ENCODE measurements around the gene ARHGAP9. TPM values are rescaled to one million over a fixed set of nuclear protein-coding genes. Genes with fewer than 3 reads are reported as not detected.

The ARHGAP9 gene
- total RNA-seq, 4 donors from 2014 or later = 11.7 to 87.2 (median 27.3) TPM; not detected in 1

DNA sequence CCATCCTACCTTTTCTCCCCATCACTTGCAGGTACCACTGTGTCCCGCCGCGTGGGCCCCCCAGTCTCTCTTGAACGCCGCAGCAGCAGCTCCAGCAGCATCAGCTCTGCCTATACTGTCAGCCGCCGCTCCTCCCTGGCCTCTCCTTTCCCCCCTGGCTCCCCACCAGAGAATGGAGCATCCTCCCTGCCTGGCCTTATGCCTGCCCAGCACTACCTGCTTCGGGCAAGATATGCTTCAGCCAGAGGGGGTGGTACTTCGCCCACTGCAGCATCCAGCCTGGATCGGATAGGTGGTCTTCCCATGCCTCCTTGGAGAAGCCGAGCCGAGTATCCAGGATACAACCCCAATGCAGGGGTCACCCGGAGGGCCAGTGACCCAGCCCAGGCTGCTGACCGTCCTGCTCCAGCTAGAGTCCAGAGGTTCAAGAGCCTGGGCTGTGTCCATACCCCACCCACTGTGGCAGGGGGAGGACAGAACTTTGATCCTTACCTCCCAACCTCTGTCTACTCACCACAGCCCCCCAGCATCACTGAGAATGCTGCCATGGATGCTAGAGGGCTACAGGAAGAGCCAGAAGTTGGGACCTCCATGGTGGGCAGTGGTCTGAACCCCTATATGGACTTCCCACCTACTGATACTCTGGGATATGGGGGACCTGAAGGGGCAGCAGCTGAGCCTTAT is 9.2 kb downstream of the ARHGAP9 start:
- TF ChIP-seq EP300 (IDR thresholded peaks at IDR 0.05; ENCODE audit: low read depth) (no peak), POLR2A (IDR thresholded peaks at IDR 0.05) (no peak), POLR2AphosphoS5 (IDR thresholded peaks at IDR 0.05) (no peak)
- no peaks in the 10 kb centered on the region for H3K36me3 ChIP-seq
- H3K9me3 ChIP-seq = no peaks in the 10 kb centered on the region
- no peak for DNase-seq
- H3K4me3 ChIP-seq = no peak overlapping the region
- peaks cover 46% of the 10 kb centered on the region for H3K27me3 ChIP-seq
- intact Hi-C loops (cut with DNase I; ENCODE audit: low total_unique reads) = no loop called here
- in situ Hi-C loops (cut with MboI; ENCODE audit: low pct_ligation_motif_present in 1 of 4, low pct_unique_long_range_greater_than_20kb in 1 of 4, low sequenced_read_pairs in 3 of 4) = no loop called here
- WGBS, 2 donors (ENCODE audit: low coverage in 1 of 2) = 87% methylated on average over 14 of the region's 14 CpGs; no CpG with 5 or more reads in 1 of the 2 donors
- no peak overlapping the region for H3K27ac ChIP-seq
- H3K4me1 ChIP-seq = peaks cover 5 to 23% (median 10%) of the 10 kb centered on the region in 4 donors

DNA sequence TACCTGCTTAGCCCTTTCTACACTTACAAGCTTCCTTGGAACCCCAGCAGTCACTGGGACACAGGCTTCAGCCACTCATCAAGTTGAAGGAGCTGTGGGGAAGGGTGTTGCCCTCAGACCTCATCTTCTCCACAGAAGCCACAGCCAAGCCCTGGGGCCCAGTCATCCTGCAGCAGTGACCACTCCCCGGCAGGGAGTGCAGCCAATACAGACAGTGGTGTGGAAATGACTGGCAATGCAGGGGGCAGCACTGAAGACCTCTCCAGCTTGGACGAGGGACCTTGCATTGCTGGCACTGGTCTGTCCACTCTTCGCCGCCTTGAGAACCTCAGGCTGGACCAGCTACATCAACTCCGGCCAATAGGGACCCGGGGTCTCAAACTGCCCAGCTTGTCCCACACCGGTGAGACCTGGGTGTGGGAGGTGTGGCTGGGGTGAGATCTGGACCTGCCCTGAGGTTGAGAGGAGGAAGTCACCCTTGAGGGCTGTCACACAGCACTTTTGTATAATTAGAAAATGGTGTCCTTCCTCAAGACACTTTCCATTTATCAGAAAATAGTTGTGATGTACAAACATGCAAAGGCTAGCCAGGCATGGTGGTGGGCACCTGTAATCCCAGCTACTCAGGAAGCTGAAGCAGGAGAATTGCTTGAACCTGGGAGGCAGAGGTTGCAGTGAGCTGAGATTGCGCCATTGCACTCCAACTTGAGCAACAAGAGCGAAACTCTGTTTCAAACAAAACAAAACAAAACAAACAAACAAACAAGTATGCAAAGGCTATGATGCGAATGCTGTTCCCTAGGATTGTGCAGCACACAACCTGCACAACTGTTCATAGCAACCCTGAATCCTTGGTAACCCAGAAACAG is 10.1 kb downstream of the ARHGAP9 start:
- peaks cover 0 to 14% (median 4%) of the 10 kb centered on the region in 4 donors for H3K4me1 ChIP-seq
- H3K27ac ChIP-seq = no peak overlapping the region
- intact Hi-C loops (cut with DNase I; ENCODE audit: low total_unique reads) = no loop called here
- in situ Hi-C loops (cut with MboI; ENCODE audit: low pct_ligation_motif_present in 1 of 4, low pct_unique_long_range_greater_than_20kb in 1 of 4, low sequenced_read_pairs in 3 of 4) = loop anchor here in 1 of 4 donors (5.0 kb wide), 1 partner anchor 158 kb away; no protein-coding TSS in a partner anchor
- H3K4me3 ChIP-seq = no peak overlapping the region
- no peak for DNase-seq
- H3K9me3 ChIP-seq = no peaks in the 10 kb centered on the region
- 91% methylated on average over 10 of the region's 10 CpGs; no CpG with 5 or more reads in 1 of the 2 donors for WGBS, 2 donors (ENCODE audit: low coverage in 1 of 2)
- H3K27me3 ChIP-seq = peaks cover 44% of the 10 kb centered on the region
- no peaks in the 10 kb centered on the region for H3K36me3 ChIP-seq
- TF ChIP-seq POLR2A (IDR thresholded peaks at IDR 0.05) (no peak), POLR2AphosphoS5 (IDR thresholded peaks at IDR 0.05) (no peak), EP300 (IDR thresholded peaks at IDR 0.05; ENCODE audit: low read depth) (no peak)
- TF ChIP-seq, protein P1, sequence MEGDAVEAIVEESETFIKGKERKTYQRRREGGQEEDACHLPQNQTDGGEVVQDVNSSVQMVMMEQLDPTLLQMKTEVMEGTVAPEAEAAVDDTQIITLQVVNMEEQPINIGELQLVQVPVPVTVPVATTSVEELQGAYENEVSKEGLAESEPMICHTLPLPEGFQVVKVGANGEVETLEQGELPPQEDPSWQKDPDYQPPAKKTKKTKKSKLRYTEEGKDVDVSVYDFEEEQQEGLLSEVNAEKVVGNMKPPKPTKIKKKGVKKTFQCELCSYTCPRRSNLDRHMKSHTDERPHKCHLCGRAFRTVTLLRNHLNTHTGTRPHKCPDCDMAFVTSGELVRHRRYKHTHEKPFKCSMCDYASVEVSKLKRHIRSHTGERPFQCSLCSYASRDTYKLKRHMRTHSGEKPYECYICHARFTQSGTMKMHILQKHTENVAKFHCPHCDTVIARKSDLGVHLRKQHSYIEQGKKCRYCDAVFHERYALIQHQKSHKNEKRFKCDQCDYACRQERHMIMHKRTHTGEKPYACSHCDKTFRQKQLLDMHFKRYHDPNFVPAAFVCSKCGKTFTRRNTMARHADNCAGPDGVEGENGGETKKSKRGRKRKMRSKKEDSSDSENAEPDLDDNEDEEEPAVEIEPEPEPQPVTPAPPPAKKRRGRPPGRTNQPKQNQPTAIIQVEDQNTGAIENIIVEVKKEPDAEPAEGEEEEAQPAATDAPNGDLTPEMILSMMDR (IDR thresholded peaks at IDR 0.05) = no peak

DNA sequence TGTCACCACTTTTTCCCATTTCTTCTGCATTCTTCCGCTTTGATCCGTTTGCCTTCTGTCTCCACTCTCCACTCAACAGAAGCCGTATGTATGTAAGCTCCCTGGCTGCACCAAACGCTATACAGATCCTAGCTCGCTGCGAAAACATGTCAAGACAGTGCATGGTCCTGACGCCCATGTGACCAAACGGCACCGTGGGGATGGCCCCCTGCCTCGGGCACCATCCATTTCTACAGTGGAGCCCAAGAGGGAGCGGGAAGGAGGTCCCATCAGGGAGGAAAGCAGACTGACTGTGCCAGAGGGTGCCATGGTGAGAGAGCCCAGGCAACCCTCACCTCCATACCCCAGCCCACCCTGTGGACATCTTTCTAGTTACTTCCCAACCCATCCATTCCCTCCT is 11.8 kb downstream of the ARHGAP9 start:
- Histone ChIP-seq H3K27ac (no peak overlapping the region), H3K27me3 (peaks cover 29% of the 10 kb centered on the region), H3K36me3 (no peaks in the 10 kb centered on the region), H3K4me3 (no peak overlapping the region), H3K4me1 (peaks cover 0 to 14% (median 4%) of the 10 kb centered on the region in 4 donors), H3K9me3 (no peaks in the 10 kb centered on the region)
- DNase-seq = no peak
- TF ChIP-seq POLR2AphosphoS5 (IDR thresholded peaks at IDR 0.05) (no peak), EP300 (IDR thresholded peaks at IDR 0.05; ENCODE audit: low read depth) (no peak), POLR2A (IDR thresholded peaks at IDR 0.05) (no peak)
- TF ChIP-seq, protein P1 (IDR thresholded peaks at IDR 0.05) = no peak
- intact Hi-C loops (cut with DNase I; ENCODE audit: low total_unique reads) = no loop called here
- 88% methylated on average over 11 of the region's 11 CpGs; no CpG with 5 or more reads in 1 of the 2 donors for WGBS, 2 donors (ENCODE audit: low coverage in 1 of 2)
- in situ Hi-C loops (cut with MboI; ENCODE audit: low pct_ligation_motif_present in 1 of 4, low pct_unique_long_range_greater_than_20kb in 1 of 4, low sequenced_read_pairs in 3 of 4) = loop anchor here in 1 of 4 donors (5.0 kb wide), 1 partner anchor 159 kb away; no protein-coding TSS in a partner anchor

DNA sequence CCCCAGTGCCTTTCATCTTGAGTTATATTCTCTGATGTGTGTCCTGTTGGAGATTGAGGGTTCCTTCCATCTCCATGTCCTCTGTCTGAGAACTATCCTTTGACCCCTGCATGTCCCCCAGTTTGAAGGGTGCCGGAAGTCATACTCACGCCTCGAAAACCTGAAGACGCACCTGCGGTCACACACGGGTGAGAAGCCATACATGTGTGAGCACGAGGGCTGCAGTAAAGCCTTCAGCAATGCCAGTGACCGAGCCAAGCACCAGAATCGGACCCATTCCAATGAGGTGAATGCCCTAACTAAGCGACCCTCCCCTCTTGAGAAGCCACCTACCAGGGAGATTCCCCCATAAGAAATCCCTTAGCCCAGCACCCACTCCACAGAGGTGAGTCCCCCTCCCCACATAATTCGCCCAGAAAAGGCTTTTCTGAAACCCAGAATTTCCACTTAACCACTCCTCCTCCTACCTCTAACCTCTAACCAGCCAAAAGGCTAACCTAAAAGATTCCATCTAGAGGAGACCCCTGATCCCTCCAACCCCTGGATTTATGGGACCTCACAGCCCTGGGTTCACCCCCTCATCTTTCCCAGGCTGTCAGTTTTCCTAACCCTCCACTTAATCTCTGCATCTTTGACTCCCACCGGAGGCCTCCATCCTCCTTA is 12.3 kb downstream of the ARHGAP9 start:
- in situ Hi-C loops (cut with MboI; ENCODE audit: low pct_ligation_motif_present in 1 of 4, low pct_unique_long_range_greater_than_20kb in 1 of 4, low sequenced_read_pairs in 3 of 4) (loop anchor here in 1 of 4 donors (5.0 kb wide), 1 partner anchor 160 kb away; no protein-coding TSS in a partner anchor), intact Hi-C loops (cut with DNase I; ENCODE audit: low total_unique reads) (no loop called here)
- DNase-seq = no peak
- 81 to 93% methylated on average over 2 to 12 of the region's 12 CpGs for WGBS, 2 donors (ENCODE audit: low coverage in 1 of 2)
- TF ChIP-seq EP300 (IDR thresholded peaks at IDR 0.05; ENCODE audit: low read depth) (no peak), POLR2A (IDR thresholded peaks at IDR 0.05) (no peak), POLR2AphosphoS5 (IDR thresholded peaks at IDR 0.05) (no peak)
- TF ChIP-seq, protein P1 (IDR thresholded peaks at IDR 0.05) = no peak
- no peaks in the 10 kb centered on the region for H3K9me3 ChIP-seq
- H3K36me3 ChIP-seq = no peaks in the 10 kb centered on the region
- no peak overlapping the region for H3K4me3 ChIP-seq
- no peak overlapping the region for H3K27ac ChIP-seq
- peaks cover 0 to 20% (median 7%) of the 10 kb centered on the region in 4 donors for H3K4me1 ChIP-seq
- H3K27me3 ChIP-seq = peaks cover 23% of the 10 kb centered on the region
